SK-N-SH (cell line): ENCODE data around the gene PSME2. TPM values are rescaled to one million over a fixed set of nuclear protein-coding genes. Genes with fewer than 3 reads are reported as not detected.

Experiments
- CTCF ChIA-PET: fragments of 300-600, 350-600 bp; formaldehyde crosslinking; extraction: SDS; loops from one replicate; lab custom pipeline; 2021; lab: Yijun Ruan, JAX
- POLR2A ChIA-PET: fragments of 350-600 bp; sonication (Branson Sonifier 250); formaldehyde crosslinking; extraction: SDS; loops from one replicate; lab custom pipeline; 2020; ENCODE audit warnings: antibody characterized with exemption, inconsistent platforms; lab: Yijun Ruan, JAX
- DNase-seq: peaks from one replicate; pipeline ENCODE4 v3.0.0; 2012
- H2AFZ ChIP-seq: fragments of 200-600 bp; sonication (generic); 2 replicates; pipeline ENCODE4 v1.8.1; 2016; ENCODE audit warnings: antibody characterized with exemption, mild to moderate bottlenecking, low read depth
- H3F3A ChIP-seq: fragments of 200-600 bp; sonication (generic); replicated peaks from 2 replicates; pipeline ENCODE3; 2016; ENCODE audit warnings: antibody characterized with exemption, mild to moderate bottlenecking; ENCODE audit not compliant: insufficient read depth
- H3K27ac ChIP-seq, 2 experiments: fragments of 200-500 bp in 1 of 2; fragments of 200-600 bp in 1 of 2; sonication (Bioruptor generic) in 1 of 2; sonication (generic), shearing (Covaris generic) in 1 of 2; 2 replicates each; pipeline versions ENCODE4 v1.5.1 to v1.6.1; 2014 to 2016; ENCODE audit warnings: low read depth in 2 of 2, inconsistent platforms in 1 of 2, low read length in 1 of 2, mild to moderate bottlenecking in 1 of 2, mixed read lengths in 1 of 2
- H3K27me3 ChIP-seq: fragments of 200-600 bp; sonication (generic), shearing (Covaris generic); 2 replicates; pipeline ENCODE4 v1.6.1; 2016; ENCODE audit warnings: mixed run types; ENCODE audit not compliant: insufficient read depth
- H3K36me3 ChIP-seq, 2 experiments: fragments of 200-500 bp in 1 of 2; fragments of 200-600 bp in 1 of 2; sonication (Bioruptor generic) in 1 of 2; sonication (generic) in 1 of 2; replicated peaks in 1 of 2; 2 replicates each; pipeline versions ENCODE3 to v1.5.1; 2014 to 2016; ENCODE audit warnings: low read length in 1 of 2, mild to moderate bottlenecking in 1 of 2; ENCODE audit not compliant: insufficient read depth in 2 of 2, control insufficient read depth in 1 of 2
- H3K4me1 ChIP-seq, 2 experiments: fragments of 200-500 bp in 1 of 2; fragments of 200-600 bp in 1 of 2; sonication (Bioruptor generic) in 1 of 2; sonication (generic), shearing (Covaris generic) in 1 of 2; 2 replicates each; pipeline versions ENCODE4 v1.5.1 to v1.6.1; 2014 to 2016; ENCODE audit warnings: low read depth in 1 of 2, low read length in 1 of 2, mixed run types in 1 of 2; ENCODE audit not compliant: insufficient read depth in 2 of 2, control insufficient read depth in 1 of 2
- H3K4me2 ChIP-seq: fragments of 200-600 bp; sonication (generic), shearing (Covaris generic); 2 replicates; pipeline ENCODE4 v1.6.1; 2017; ENCODE audit warnings: mixed run types
- H3K4me3 ChIP-seq, 2 experiments: fragments of 200-500 bp in 1 of 2; fragments of 200-600 bp in 1 of 2; sonication (Bioruptor generic) in 1 of 2; sonication (generic), shearing (Covaris generic) in 1 of 2; 2 replicates each; pipeline versions ENCODE4 v1.5.1 to v1.8.1; 2014 to 2016; ENCODE audit warnings: low read depth in 2 of 2, inconsistent platforms in 1 of 2, low read length in 1 of 2, mild to moderate bottlenecking in 1 of 2, mixed read lengths in 1 of 2, moderate library complexity in 1 of 2
- H3K79me2 ChIP-seq: fragments of 200-600 bp; sonication (generic); 2 replicates; pipeline ENCODE4 v1.8.1; 2017; ENCODE audit warnings: mild to moderate bottlenecking; ENCODE audit not compliant: insufficient read depth
- H3K9ac ChIP-seq: fragments of 200-600 bp; sonication (generic); 2 replicates; pipeline ENCODE4 v1.6.1; 2017; ENCODE audit warnings: mixed run types
- H3K9me2 ChIP-seq: fragments of 200-600 bp; sonication (generic); 2 replicates; pipeline ENCODE4 v1.6.1; 2017; ENCODE audit warnings: mixed run types
- H3K9me3 ChIP-seq: fragments of 200-600 bp; sonication (generic); 2 replicates; pipeline ENCODE4 v1.6.1; 2017; ENCODE audit warnings: mixed run types, mild to moderate bottlenecking, moderate library complexity
- H4K20me1 ChIP-seq: fragments of 200-600 bp; sonication (generic); 2 replicates; pipeline ENCODE4 v1.6.1; 2017; ENCODE audit warnings: mild to moderate bottlenecking, mixed run types; ENCODE audit not compliant: insufficient read depth
- FOXJ3 ChIP-seq: sonication (generic); formaldehyde crosslinking; IDR thresholded peaks from 2 replicates; pipeline ENCODE4 v1.5.1; 2020; ENCODE audit warnings: mild to moderate bottlenecking, missing genetic modification reagents
- JUND ChIP-seq: IDR thresholded peaks from 2 replicates; pipeline ENCODE4 v1.4.0; 2012
- MXI1 ChIP-seq: IDR thresholded peaks from 2 replicates; pipeline ENCODE4 v1.6.1; 2012; ENCODE audit warnings: mild to moderate bottlenecking, low read depth, low read length, improper control_type of control experiment
- NFIC ChIP-seq: IDR thresholded peaks from 2 replicates; pipeline ENCODE4 v1.4.0; 2012; ENCODE audit warnings: borderline replicate concordance
- POLR2AphosphoS5 ChIP-seq: IDR thresholded peaks from 2 replicates; pipeline ENCODE4 v1.6.1; 2012; ENCODE audit warnings: low read depth, low read length
- RAD21 ChIP-seq: IDR thresholded peaks from 2 replicates; pipeline ENCODE4 v1.6.1; 2012; ENCODE audit warnings: mild to moderate bottlenecking, low read length
- RFX5 ChIP-seq: IDR thresholded peaks from 2 replicates; pipeline ENCODE4 v1.6.1; 2012; ENCODE audit warnings: mild to moderate bottlenecking, improper control_type of control experiment, low read length
- SMC3 ChIP-seq: IDR thresholded peaks from 2 replicates; pipeline ENCODE4 v1.6.1; 2012; ENCODE audit warnings: low read depth, low read length, improper control_type of control experiment
- WGBS: methylation state at CpG from one replicate; pipeline ENCODE4 v1.1.6; 2017; ENCODE audit warnings: low lambda C conversion rate; 5-methylcytosine and 5-hydroxymethylcytosine counted together
- polyA plus RNA-seq, 3 experiments: library from polyadenylated mRNA; depleted of rRNA; stranded (reverse); fragments of >200 nt; gene quantifications; 2 replicates each; pipeline ENCODE4 v1.2.3, GENCODE V29; 2012
- TF ChIP-seq, protein P1 (sequence below): IDR thresholded peaks from 2 replicates; pipeline ENCODE4 v1.4.0; 2012; ENCODE audit warnings: low read depth
- TF ChIP-seq, protein P2 (sequence below): IDR thresholded peaks from 2 replicates; pipeline ENCODE4; 2012
- TF ChIP-seq, protein P3 (sequence below): fragments of 150-350 bp; IDR thresholded peaks from 2 replicates; pipeline ENCODE4 v1.6.1; 2017; ENCODE audit warnings: antibody characterized with exemption, low read length, low read depth, borderline replicate concordance

Gene PSME2, protein sequence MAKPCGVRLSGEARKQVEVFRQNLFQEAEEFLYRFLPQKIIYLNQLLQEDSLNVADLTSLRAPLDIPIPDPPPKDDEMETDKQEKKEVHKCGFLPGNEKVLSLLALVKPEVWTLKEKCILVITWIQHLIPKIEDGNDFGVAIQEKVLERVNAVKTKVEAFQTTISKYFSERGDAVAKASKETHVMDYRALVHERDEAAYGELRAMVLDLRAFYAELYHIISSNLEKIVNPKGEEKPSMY
- polyA plus RNA-seq (2012; rRNA removed), result 129 and 147 TPM in 2 replicates
- 132 and 159 TPM in 2 replicates for polyA plus RNA-seq (2012; cell fraction: cytosol; rRNA removed)
- 240 and 296 TPM in 2 replicates for polyA plus RNA-seq (2012; cell fraction: nucleus; rRNA removed)

DNA sequence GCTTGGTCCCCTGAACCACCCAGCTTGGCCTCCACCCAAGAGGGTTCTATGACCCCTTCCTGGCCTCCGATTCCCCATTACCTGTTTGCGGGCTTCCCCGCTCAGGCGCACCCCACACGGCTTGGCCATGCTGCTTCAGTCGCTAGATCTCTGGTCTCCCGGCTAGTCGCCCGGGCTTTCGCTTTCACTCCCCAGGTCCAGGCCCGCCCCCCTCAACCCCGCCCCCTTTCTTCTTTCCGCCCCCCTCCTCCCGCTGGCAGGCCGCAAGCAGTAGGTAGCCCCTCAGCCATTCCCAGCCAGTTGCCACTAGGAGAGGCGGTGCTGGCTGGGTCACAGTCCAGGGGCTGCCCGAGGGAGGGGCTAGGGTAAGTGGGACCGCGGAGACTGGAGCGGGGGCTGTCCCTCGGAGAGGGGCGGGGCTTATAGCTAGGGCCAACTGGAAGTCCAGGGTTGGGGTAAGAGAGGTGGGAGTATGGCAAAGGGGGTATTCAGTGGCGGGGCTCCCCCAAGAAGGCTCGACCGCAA, at the start of gene PSME2:
Gene PSME2 (minus strand): TSS at position 158 of the 525 bp plus-strand sequence. CDS start 29 bp downstream, at position 129.
- 0 out of 2 replicates have a peak, but pooled peaks have one; percentile 32 for TF ChIP-seq RFX5
- TF ChIP-seq NFIC, result no peak
- TF ChIP-seq, protein P1, sequence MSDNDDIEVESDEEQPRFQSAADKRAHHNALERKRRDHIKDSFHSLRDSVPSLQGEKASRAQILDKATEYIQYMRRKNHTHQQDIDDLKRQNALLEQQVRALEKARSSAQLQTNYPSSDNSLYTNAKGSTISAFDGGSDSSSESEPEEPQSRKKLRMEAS, result peak; percentile 53; the same call in 1 of the 2 replicates
- peak; percentile 59 for TF ChIP-seq MXI1
- TF ChIP-seq FOXJ3 (CRISPR knock-in tag), result no peak
- TF ChIP-seq, protein P2, sequence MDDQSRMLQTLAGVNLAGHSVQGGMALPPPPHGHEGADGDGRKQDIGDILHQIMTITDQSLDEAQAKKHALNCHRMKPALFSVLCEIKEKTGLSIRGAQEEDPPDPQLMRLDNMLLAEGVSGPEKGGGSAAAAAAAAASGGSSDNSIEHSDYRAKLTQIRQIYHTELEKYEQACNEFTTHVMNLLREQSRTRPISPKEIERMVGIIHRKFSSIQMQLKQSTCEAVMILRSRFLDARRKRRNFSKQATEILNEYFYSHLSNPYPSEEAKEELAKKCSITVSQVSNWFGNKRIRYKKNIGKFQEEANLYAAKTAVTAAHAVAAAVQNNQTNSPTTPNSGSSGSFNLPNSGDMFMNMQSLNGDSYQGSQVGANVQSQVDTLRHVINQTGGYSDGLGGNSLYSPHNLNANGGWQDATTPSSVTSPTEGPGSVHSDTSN, result no peak
- TF ChIP-seq SMC3, result no peak
- TF ChIP-seq, protein P3, sequence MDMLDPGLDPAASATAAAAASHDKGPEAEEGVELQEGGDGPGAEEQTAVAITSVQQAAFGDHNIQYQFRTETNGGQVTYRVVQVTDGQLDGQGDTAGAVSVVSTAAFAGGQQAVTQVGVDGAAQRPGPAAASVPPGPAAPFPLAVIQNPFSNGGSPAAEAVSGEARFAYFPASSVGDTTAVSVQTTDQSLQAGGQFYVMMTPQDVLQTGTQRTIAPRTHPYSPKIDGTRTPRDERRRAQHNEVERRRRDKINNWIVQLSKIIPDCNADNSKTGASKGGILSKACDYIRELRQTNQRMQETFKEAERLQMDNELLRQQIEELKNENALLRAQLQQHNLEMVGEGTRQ, result no peak
- TF ChIP-seq POLR2AphosphoS5, result peak; percentile 70
- TF ChIP-seq RAD21, result 0 out of 2 replicates have a peak, but pooled peaks have one; percentile 6
- no peak for TF ChIP-seq JUND
- TF ChIP-seq, all 33 proteins: peak for 5
- Histone ChIP-seq H3K79me2 (peaks cover 58% of the 10 kb centered on the region), H3K9ac (peak within 1 kb of the TSS; percentile 79), H3K4me1 (peaks cover 11 to 25% of the 10 kb centered on the region in 2 experiments), H3K9me2 (no peaks in the 10 kb centered on the region), H3K27ac (peak within 1 kb of the TSS; percentile 92 to 97), H2AFZ (peak within 1 kb of the TSS; percentile 92), H3F3A (peaks cover 16% of the 10 kb centered on the region), H3K36me3 (peaks cover 27 to 48% of the 10 kb centered on the region in 2 experiments), H3K9me3 (no peaks in the 10 kb centered on the region), H3K27me3 (no peaks in the 10 kb centered on the region), H3K4me2 (peak within 1 kb of the TSS; percentile 83), H4K20me1 (peaks cover 10% of the 10 kb centered on the region; the same call in 1 of the 2 replicates), H3K4me3 (peak within 1 kb of the TSS; percentile 93 to 98)
- ChIA-PET POLR2A (interaction anchor here (0.6 to 3.9 kb wide), 15 partner anchors 8 to 96 kb away, joined by 3 to 50 read pairs (median 7); partner anchors contain the start of genes CHMP4A, DCAF11, IPO4 and IRF9), CTCF (interaction anchor here (0.9 to 4.6 kb wide), 7 partner anchors 8 to 668 kb away, joined by 3 to 38 read pairs (median 5); partner anchors contain the start of genes IRF9, PCK2 and PSME1)
- peak; percentile 97 for DNase-seq
- whole genome bisulfite sequencing, result 0% methylated on average over 25 of the region's 25 CpGs
